A673 (cell line): ENCODE measurements around the gene ARL3. TPM values are rescaled to one million over a fixed set of nuclear protein-coding genes. Genes with fewer than 3 reads are reported as not detected.

Experiments used
- BruUV-seq: library from RNA; stranded (reverse); fragments of 400-500 nt; replicated peaks from 2 replicates; lab custom pipeline; 2021; lab: Mats Ljungman, UMichigan
- CTCF ChIA-PET: fragments of 300-600 bp; sonication (Branson Sonifier 250); formaldehyde crosslinking; loops from one replicate; lab custom pipeline; 2022; ENCODE audit warnings: antibody characterized with exemption; lab: Charles Lee
- POLR2A ChIA-PET: fragments of 300-600 bp; sonication (Branson Sonifier 250); formaldehyde crosslinking; loops from one replicate; lab custom pipeline; 2022; ENCODE audit warnings: antibody characterized with exemption; ENCODE audit not compliant: low non-redundant PET; lab: Charles Lee
- DNase-seq: peaks from one replicate; pipeline ENCODE4 v3.0.0-alpha.2; 2015; ENCODE audit warnings: low spot score
- H3K27ac ChIP-seq: fragments of 200-600 bp; sonication (generic); 2 replicates; pipeline ENCODE4 v1.5.1; 2016; ENCODE audit warnings: mixed run types, low read depth, mild to moderate bottlenecking, mixed read lengths, antibody characterized with exemption, low read length; ENCODE audit not compliant: poor library complexity, severe bottlenecking
- H3K27me3 ChIP-seq: fragments of 200-600 bp; sonication (generic); replicated peaks from 2 replicates; pipeline ENCODE4 v1.6.1; 2017; ENCODE audit warnings: mixed run types, low read depth, mild to moderate bottlenecking, mixed read lengths, antibody characterized with exemption, low read length; ENCODE audit not compliant: insufficient read depth, poor library complexity
- H3K36me3 ChIP-seq: fragments of 200-600 bp; sonication (generic); 2 replicates; pipeline ENCODE4 v1.6.1; 2016; ENCODE audit warnings: mixed run types, mild to moderate bottlenecking, mixed read lengths, antibody characterized with exemption, low read length; ENCODE audit not compliant: insufficient read depth, poor library complexity, severe bottlenecking
- H3K4me1 ChIP-seq: fragments of 200-600 bp; sonication (generic); 2 replicates; pipeline ENCODE4 v1.6.1; 2017; ENCODE audit warnings: mixed run types, mild to moderate bottlenecking, mixed read lengths, antibody characterized with exemption, low read length; ENCODE audit not compliant: insufficient read depth, poor library complexity, severe bottlenecking
- H3K4me3 ChIP-seq: fragments of 200-600 bp; sonication (generic); 2 replicates; pipeline ENCODE4 v1.5.1; 2016; ENCODE audit warnings: low read depth, mixed run types, mild to moderate bottlenecking, mixed read lengths, low read length; ENCODE audit not compliant: poor library complexity, severe bottlenecking
- H3K9me3 ChIP-seq: fragments of 200-600 bp; sonication (generic); 2 replicates; pipeline ENCODE4 v1.6.1; 2016; ENCODE audit warnings: mixed run types, low read depth, mild to moderate bottlenecking, mixed read lengths, antibody characterized with exemption, low read length; ENCODE audit not compliant: poor library complexity, severe bottlenecking
- CTCF ChIP-seq: fragments of 300-800, 200-600 bp; sonication (generic); conservative IDR thresholded peaks from 2 replicates; pipeline ENCODE4 v1.5.1; 2017; ENCODE audit warnings: low read depth, mild to moderate bottlenecking, antibody characterized with exemption, low read length, moderate library complexity, mixed read lengths
- EZH2 ChIP-seq: fragments of 200-600 bp; sonication (generic); IDR thresholded peaks from 2 replicates; pipeline ENCODE4 v1.6.1; 2017; ENCODE audit warnings: borderline replicate concordance, low read depth, mild to moderate bottlenecking, mixed read lengths, antibody characterized with exemption, low read length; ENCODE audit not compliant: poor library complexity, severe bottlenecking
- intact Hi-C: fragments of 100-400 bp; cut with micrococcal nuclease; formaldehyde crosslinking; loops from one replicate; pipeline ENCODE4 v1.10.0; 2022; ENCODE audit not compliant: unreplicated experiment
- total RNA-seq: library from RNA; stranded (reverse); gene quantifications from 2 replicates; pipeline ENCODE4 v1.2.3, GENCODE V29; 2021

The ARL3 gene
- total RNA-seq, 1 experiment from 2014 or later = 14.9 TPM

- intact Hi-C loops = no loop called here
- no peak for DNase-seq
- Histone ChIP-seq H3K36me3 (peaks cover 20% of the 10 kb centered on the region), H3K4me3 (no peak overlapping the region), H3K27me3 (no peaks in the 10 kb centered on the region), H3K9me3 (no peaks in the 10 kb centered on the region), H3K4me1 (no peaks in the 10 kb centered on the region), H3K27ac (no peak overlapping the region)
- ChIA-PET POLR2A (no interaction called here), CTCF (no interaction called here)
- BruUV-seq = no TSS peak
- TF ChIP-seq EZH2 = no peak
- no peak for TF ChIP-seq CTCF
Observed at GRCh38 chr10:102658802-102659201, 55.4 kb downstream of the ARL3 start.

GRCh38 chr10:102657984-102658724, 56.0 kb downstream of the ARL3 start:
- Histone ChIP-seq H3K4me3 (no peak overlapping the region), H3K4me1 (no peaks in the 10 kb centered on the region), H3K36me3 (peaks cover 20% of the 10 kb centered on the region), H3K9me3 (no peaks in the 10 kb centered on the region), H3K27me3 (no peaks in the 10 kb centered on the region), H3K27ac (no peak overlapping the region)
- no peak for TF ChIP-seq EZH2
- TF ChIP-seq CTCF = no peak
- intact Hi-C loops = no loop called here
- POLR2A ChIA-PET = no interaction called here
- CTCF ChIA-PET = no interaction called here
- BruUV-seq = no TSS peak
- DNase-seq = no peak

GRCh38 chr10:102657451-102657850, 56.7 kb downstream of the ARL3 start:
- Histone ChIP-seq H3K27ac (no peak overlapping the region), H3K4me1 (no peaks in the 10 kb centered on the region), H3K27me3 (no peaks in the 10 kb centered on the region), H3K4me3 (no peak overlapping the region), H3K36me3 (peaks cover 20% of the 10 kb centered on the region), H3K9me3 (no peaks in the 10 kb centered on the region)
- POLR2A ChIA-PET = no interaction called here
- no peak for DNase-seq
- intact Hi-C loops = no loop called here
- TF ChIP-seq EZH2 (no peak), CTCF (no peak)
- CTCF ChIA-PET = no interaction called here
- no TSS peak for BruUV-seq
